AG10803 (cell line): ENCODE data around the gene PTPRG.

Source experiments
- DNase-seq: peaks from one replicate; pipeline ENCODE4 v3.0.0; 2010; ENCODE audit warnings: low read depth
- H3K4me3 ChIP-seq: 2 replicates; pipeline ENCODE4 v1.5.1; 2011; ENCODE audit warnings: mild to moderate bottlenecking, low read length, control low read depth
- CTCF ChIP-seq: conservative IDR thresholded peaks from 2 replicates; pipeline ENCODE4 v1.5.1; 2011; ENCODE audit warnings: mild to moderate bottlenecking, low read length, control low read depth, inconsistent platforms

Gene PTPRG

GRCh38 chr3:61828880-61829721, 267.7 kb downstream of the PTPRG start:
- no peak for TF ChIP-seq CTCF
- no peak overlapping the region for H3K4me3 ChIP-seq
- no peak for DNase-seq

DNA sequence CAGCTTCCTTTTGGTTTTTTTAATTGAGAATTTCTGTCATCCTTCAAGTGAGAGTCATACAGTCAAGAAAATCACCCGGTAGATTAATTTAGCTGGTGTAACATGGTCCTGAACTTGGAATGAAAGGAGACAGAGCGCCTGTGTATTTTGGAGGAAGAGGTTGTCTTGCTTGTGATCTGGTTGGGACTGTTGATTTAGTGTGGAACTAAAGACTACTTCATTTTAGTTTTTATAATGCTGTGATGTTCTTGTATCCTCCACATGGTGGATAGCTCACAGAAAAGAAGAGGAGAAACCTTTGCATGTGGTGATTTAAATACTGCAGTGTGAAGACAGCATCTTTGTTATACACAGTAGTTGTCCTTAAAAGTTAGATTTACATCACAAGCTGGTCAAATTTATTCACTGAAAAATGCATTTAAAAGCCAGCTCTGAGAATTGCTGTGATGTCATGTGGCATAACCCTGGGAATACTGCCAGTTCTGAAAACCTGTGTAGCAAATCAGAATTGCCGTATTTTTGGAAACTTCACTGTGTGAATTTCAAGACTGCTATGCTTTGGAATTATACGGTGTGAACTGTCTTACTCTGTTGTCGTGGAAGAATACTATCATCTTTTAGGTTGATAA, 268.5 kb downstream of the PTPRG start:
- no peak for TF ChIP-seq CTCF
- H3K4me3 ChIP-seq: no peak overlapping the region
- no peak for DNase-seq

- DNase-seq: no peak
- no peak overlapping the region for H3K4me3 ChIP-seq
Measured at GRCh38 chr3:61831973-61832372, 270.6 kb downstream of the PTPRG start.

GRCh38 chr3:61832375-61833229, 271.2 kb downstream of the PTPRG start:
- no peak overlapping the region for H3K4me3 ChIP-seq
- no peak for DNase-seq
- TF ChIP-seq CTCF: no peak

More at GRCh38 chr3:61831973-61832372, 270.6 kb downstream of the PTPRG start:
- no peak for TF ChIP-seq CTCF

- no peak for TF ChIP-seq CTCF
- no peak for DNase-seq
- no peak overlapping the region for H3K4me3 ChIP-seq
Measured at GRCh38 chr3:61839256-61839655, 277.9 kb downstream of the PTPRG start.

- TF ChIP-seq CTCF: no peak
- H3K4me3 ChIP-seq: no peak overlapping the region
- DNase-seq: no peak
Measured at GRCh38 chr3:61841111-61841845, 279.9 kb downstream of the PTPRG start.
